GM19468 (cell line): ENCODE results near the gene HRC.

Source experiments
- ATAC-seq: cut with Tn5 transposase; IDR thresholded peaks from one replicate; pipeline ENCODE4 v1.9.1; 2021; ENCODE audit warnings: mild to moderate bottlenecking, moderate library complexity, moderate number of reproducible peaks; ENCODE audit not compliant: unreplicated experiment; ENCODE audit errors: extremely low read depth

HRC gene

GRCh38 chr19:49119411-49120324 lies 35.5 kb downstream of the HRC start, which contains the start of gene PPFIA3:
TSS of gene PPFIA3 (plus strand) at chr19:49119544. CDS start at chr19:49127874, 8,330 bp downstream.
- no peak for ATAC-seq

- ATAC-seq = peak; percentile 66
Observed at GRCh38 chr19:49118565-49119410, 36.4 kb downstream of the HRC start, which contains the start of gene C19orf73. TSS of gene C19orf73 (minus strand) at chr19:49119143. CDS start at chr19:49119022, 121 bp downstream.

GRCh38 chr19:49117677-49118564 lies 37.3 kb downstream of the HRC start:
- ATAC-seq = no peak

- ATAC-seq = no peak
Observed at GRCh38 chr19:49116544-49116943, 38.7 kb downstream of the HRC start.

GRCh38 chr19:49114630-49115363 lies 40.4 kb downstream of the HRC start:
- ATAC-seq = no peak

- no peak for ATAC-seq
Observed at GRCh38 chr19:49113762-49114629, 41.2 kb downstream of the HRC start, which contains the start of gene LIN7B. TSS of gene LIN7B (plus strand) at chr19:49114370. CDS start at chr19:49114405, 35 bp downstream.

GRCh38 chr19:49111218-49111998 lies 43.8 kb downstream of the HRC start:
- no peak for ATAC-seq

- ATAC-seq = no peak
Observed at GRCh38 chr19:49110567-49110966, 44.6 kb downstream of the HRC start.

- ATAC-seq = no peak
Observed at GRCh38 chr19:49109569-49110233, 45.5 kb downstream of the HRC start.

GRCh38 chr19:49109051-49109450 lies 46.1 kb downstream of the HRC start:
- no peak for ATAC-seq

GRCh38 chr19:49107625-49108459 lies 47.4 kb downstream of the HRC start:
- no peak for ATAC-seq

GRCh38 chr19:49106648-49107135 lies 48.5 kb downstream of the HRC start:
- no peak for ATAC-seq

GRCh38 chr19:49104229-49104864 lies 50.8 kb downstream of the HRC start:
- ATAC-seq = no peak

GRCh38 chr19:49103331-49104085 lies 51.7 kb downstream of the HRC start:
- ATAC-seq = no peak

GRCh38 chr19:49102303-49102702 lies 52.9 kb downstream of the HRC start:
- no peak for ATAC-seq
